Activated CD8-positive, alpha-beta memory T cell treated with anti-CD3 and anti-CD28 coated beads, Interleukin-2, amount 50 U/mL, for 1 hour (primary cell): ENCODE results near the gene A3GALT2.

Source experiments
- DNase-seq: peaks from one replicate; pipeline ENCODE4 v3.0.0-alpha.2; 2020; ENCODE audit errors: extremely low read depth

A3GALT2 gene

GRCh38 chr1:33350611-33351280 is 29.8 kb upstream of the A3GALT2 start:
- no peak for DNase-seq

- DNase-seq = peak; percentile 28
Measured at GRCh38 chr1:33349778-33350610, 29.1 kb upstream of the A3GALT2 start.

- no peak for DNase-seq
Measured at GRCh38 chr1:33349081-33349759, 28.3 kb upstream of the A3GALT2 start.

- DNase-seq = no peak
Measured at GRCh38 chr1:33348676-33349080, 27.8 kb upstream of the A3GALT2 start.

- DNase-seq = no peak
Measured at GRCh38 chr1:33348194-33348593, 27.3 kb upstream of the A3GALT2 start.

GRCh38 chr1:33347650-33347992 is 26.7 kb upstream of the A3GALT2 start:
- no peak for DNase-seq

GRCh38 chr1:33346927-33347649 is 26.2 kb upstream of the A3GALT2 start:
- no peak for DNase-seq

- DNase-seq = no peak
Measured at GRCh38 chr1:33346533-33346926, 25.6 kb upstream of the A3GALT2 start.

- DNase-seq = no peak
Measured at GRCh38 chr1:33344896-33345560, 24.1 kb upstream of the A3GALT2 start.

GRCh38 chr1:33343539-33343938 is 22.6 kb upstream of the A3GALT2 start:
- DNase-seq = no peak

GRCh38 chr1:33342041-33342723 is 21.3 kb upstream of the A3GALT2 start:
- no peak for DNase-seq

- DNase-seq = no peak
Measured at GRCh38 chr1:33341190-33341589, 20.3 kb upstream of the A3GALT2 start.

GRCh38 chr1:33339413-33339812 is 18.5 kb upstream of the A3GALT2 start:
- no peak for DNase-seq

- DNase-seq = no peak
Measured at GRCh38 chr1:33338440-33339211, 17.7 kb upstream of the A3GALT2 start.

GRCh38 chr1:33338048-33338439 is 17.1 kb upstream of the A3GALT2 start:
- DNase-seq = no peak

GRCh38 chr1:33337441-33337840 is 16.5 kb upstream of the A3GALT2 start:
- DNase-seq = no peak

- no peak for DNase-seq
Measured at GRCh38 chr1:33336580-33336979, 15.7 kb upstream of the A3GALT2 start.

- DNase-seq = no peak
Measured at GRCh38 chr1:33335020-33335419, 14.1 kb upstream of the A3GALT2 start.

- DNase-seq = no peak
Measured at GRCh38 chr1:33334081-33334552, 13.2 kb upstream of the A3GALT2 start.

- DNase-seq = no peak
Measured at GRCh38 chr1:33332881-33333280, 12.0 kb upstream of the A3GALT2 start.
